SU-DHL-6 (cell line): ENCODE results near the gene EVA1C.

Experiments used
- H2AFZ ChIP-seq: fragments of 200-600 bp; sonication (generic); 2 replicates; pipeline ENCODE4 v1.6.1; 2014; ENCODE audit warnings: low read depth, mild to moderate bottlenecking, moderate library complexity, mixed read lengths, antibody characterized with exemption, low read length; ENCODE audit not compliant: severe bottlenecking
- H3F3A ChIP-seq: fragments of 200-600 bp; shearing (Covaris generic); 2 replicates; pipeline ENCODE4 v1.6.0; 2016; ENCODE audit warnings: antibody characterized with exemption, mild to moderate bottlenecking; ENCODE audit not compliant: insufficient read depth
- H3K27ac ChIP-seq: fragments of 200-600 bp; sonication (generic); 2 replicates; pipeline ENCODE4 v1.5.1; 2016; ENCODE audit warnings: low read depth, mild to moderate bottlenecking, low read length, moderate library complexity, mixed read lengths
- H3K27me3 ChIP-seq: fragments of 200-600 bp; sonication (generic), shearing (Covaris generic); 2 replicates; pipeline ENCODE4 v1.6.0; 2014; ENCODE audit warnings: mild to moderate bottlenecking, low read length
- H3K36me3 ChIP-seq: fragments of 200-600 bp; sonication (generic); 2 replicates; pipeline ENCODE4 v1.6.1; 2014; ENCODE audit warnings: mild to moderate bottlenecking, low read length, mixed read lengths
- H3K4me2 ChIP-seq: fragments of 300-600, 200-600 bp; shearing (Covaris generic), sonication (generic); 2 replicates; pipeline ENCODE4 v1.6.0; 2014; ENCODE audit warnings: low read length, low read depth, mild to moderate bottlenecking; ENCODE audit not compliant: poor library complexity, severe bottlenecking
- H3K4me3 ChIP-seq: fragments of 200-600 bp; sonication (generic); 2 replicates; pipeline ENCODE4 v1.5.1; 2014; ENCODE audit warnings: antibody characterized with exemption, low read length, mild to moderate bottlenecking, mixed read lengths; ENCODE audit not compliant: insufficient read depth, poor library complexity, severe bottlenecking
- H3K79me2 ChIP-seq: fragments of 200-600 bp; sonication (generic); 2 replicates; pipeline ENCODE4 v1.6.1; 2014; ENCODE audit warnings: mild to moderate bottlenecking, low read length, moderate library complexity; ENCODE audit not compliant: insufficient read depth
- H3K9ac ChIP-seq: fragments of 200-600 bp; sonication (generic); 2 replicates; pipeline ENCODE4 v1.7.0; 2014; ENCODE audit warnings: mild to moderate bottlenecking, low read length
- H3K9me2 ChIP-seq: fragments of 200-600 bp; sonication (generic); replicated peaks from 2 replicates; pipeline ENCODE4 v1.6.1; 2014; ENCODE audit warnings: low read length; ENCODE audit not compliant: insufficient read depth
- H3K9me3 ChIP-seq: fragments of 200-600 bp; sonication (generic); 2 replicates; pipeline ENCODE4 v1.6.1; 2014; ENCODE audit warnings: low read length, mixed read lengths; ENCODE audit not compliant: insufficient read depth
- H4K20me1 ChIP-seq: fragments of 200-600 bp; sonication (generic); 2 replicates; pipeline ENCODE4 v1.6.1; 2014; ENCODE audit warnings: low read depth, mild to moderate bottlenecking, antibody characterized with exemption, low read length, moderate library complexity, mixed read lengths
- EZH2phosphoT487 ChIP-seq: fragments of 200-600 bp; sonication (generic), shearing (Covaris generic); conservative IDR thresholded peaks from 2 replicates; pipeline ENCODE4 v1.6.1; 2018; ENCODE audit warnings: mild to moderate bottlenecking, antibody characterized with exemption, low read length, moderate library complexity, mixed read lengths
- TF ChIP-seq, protein P1 (sequence below): fragments of 200-600 bp; sonication (generic); IDR thresholded peaks from one replicate; pipeline ENCODE4 v1.5.1; 2017; ENCODE audit warnings: antibody characterized with exemption, mild to moderate bottlenecking, low read length, moderate library complexity; ENCODE audit not compliant: insufficient read depth, poor library complexity, severe bottlenecking

EVA1C gene

GRCh38 chr21:32549886-32550285, 137.4 kb downstream of the EVA1C start:
- H3K4me2 ChIP-seq, result no peak overlapping the region
- H3K9ac ChIP-seq, result no peak overlapping the region
- H3K27ac ChIP-seq, result no peak overlapping the region
- no peaks in the 10 kb centered on the region for H3K9me2 ChIP-seq
- H3K79me2 ChIP-seq, result no peaks in the 10 kb centered on the region
- no peak overlapping the region for H2AFZ ChIP-seq
- no peaks in the 10 kb centered on the region for H3F3A ChIP-seq
- no peaks in the 10 kb centered on the region for H4K20me1 ChIP-seq
- H3K9me3 ChIP-seq, result no peaks in the 10 kb centered on the region
- H3K36me3 ChIP-seq, result no peaks in the 10 kb centered on the region
- H3K4me3 ChIP-seq, result no peak overlapping the region
- TF ChIP-seq, protein P1, sequence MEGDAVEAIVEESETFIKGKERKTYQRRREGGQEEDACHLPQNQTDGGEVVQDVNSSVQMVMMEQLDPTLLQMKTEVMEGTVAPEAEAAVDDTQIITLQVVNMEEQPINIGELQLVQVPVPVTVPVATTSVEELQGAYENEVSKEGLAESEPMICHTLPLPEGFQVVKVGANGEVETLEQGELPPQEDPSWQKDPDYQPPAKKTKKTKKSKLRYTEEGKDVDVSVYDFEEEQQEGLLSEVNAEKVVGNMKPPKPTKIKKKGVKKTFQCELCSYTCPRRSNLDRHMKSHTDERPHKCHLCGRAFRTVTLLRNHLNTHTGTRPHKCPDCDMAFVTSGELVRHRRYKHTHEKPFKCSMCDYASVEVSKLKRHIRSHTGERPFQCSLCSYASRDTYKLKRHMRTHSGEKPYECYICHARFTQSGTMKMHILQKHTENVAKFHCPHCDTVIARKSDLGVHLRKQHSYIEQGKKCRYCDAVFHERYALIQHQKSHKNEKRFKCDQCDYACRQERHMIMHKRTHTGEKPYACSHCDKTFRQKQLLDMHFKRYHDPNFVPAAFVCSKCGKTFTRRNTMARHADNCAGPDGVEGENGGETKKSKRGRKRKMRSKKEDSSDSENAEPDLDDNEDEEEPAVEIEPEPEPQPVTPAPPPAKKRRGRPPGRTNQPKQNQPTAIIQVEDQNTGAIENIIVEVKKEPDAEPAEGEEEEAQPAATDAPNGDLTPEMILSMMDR, result no peak
- no peak for TF ChIP-seq EZH2phosphoT487
- H3K27me3 ChIP-seq, result no peaks in the 10 kb centered on the region

- Histone ChIP-seq H3K9ac (no peak overlapping the region), H3K36me3 (no peaks in the 10 kb centered on the region), H3K9me3 (no peaks in the 10 kb centered on the region), H3K79me2 (no peaks in the 10 kb centered on the region), H3K27me3 (no peaks in the 10 kb centered on the region), H3K27ac (no peak overlapping the region), H2AFZ (no peak overlapping the region), H4K20me1 (no peaks in the 10 kb centered on the region), H3F3A (no peaks in the 10 kb centered on the region), H3K9me2 (no peaks in the 10 kb centered on the region), H3K4me2 (no peak overlapping the region), H3K4me3 (no peak overlapping the region)
- TF ChIP-seq, protein P1, result no peak
These were observed 142.5 kb downstream of the EVA1C start for GRCh38 chr21:32554832-32555638.

GRCh38 chr21:32558106-32558505, 145.6 kb downstream of the EVA1C start:
- Histone ChIP-seq H4K20me1 (no peaks in the 10 kb centered on the region), H3K27me3 (no peaks in the 10 kb centered on the region), H3K36me3 (no peaks in the 10 kb centered on the region), H2AFZ (no peak overlapping the region), H3K27ac (no peak overlapping the region), H3K4me2 (no peak overlapping the region), H3K79me2 (no peaks in the 10 kb centered on the region), H3F3A (no peaks in the 10 kb centered on the region), H3K4me3 (no peak overlapping the region), H3K9me2 (no peaks in the 10 kb centered on the region), H3K9me3 (no peaks in the 10 kb centered on the region), H3K9ac (no peak overlapping the region)
- TF ChIP-seq EZH2phosphoT487, result no peak
- TF ChIP-seq, protein P1, result no peak
